Mesenchymal stem cell (in vitro differentiated cells and primary cell): Measurements from ENCODE around the gene PKD1L1.

ENCODE experiments used
- DNase-seq: peaks from one replicate; pipeline ENCODE4 v3.0.0-alpha.2; 2013
- H2AFZ ChIP-seq: one replicate; pipeline ENCODE4 v1.6.1; 2013; ENCODE audit warnings: low read depth, mild to moderate bottlenecking, control low read depth, inconsistent platforms, low read length, moderate library complexity
- H2AK5ac ChIP-seq: 2 replicates; pipeline ENCODE4 v1.6.1; 2013; ENCODE audit warnings: low read length, moderate library complexity, mild to moderate bottlenecking, inconsistent platforms; ENCODE audit not compliant: severe bottlenecking
- H2BK120ac ChIP-seq: one replicate; pipeline ENCODE4 v1.6.1; 2013; ENCODE audit warnings: low read depth, mild to moderate bottlenecking, inconsistent platforms, low read length, moderate library complexity
- H2BK12ac ChIP-seq, 2 experiments: one replicate each; pipeline ENCODE4 v1.6.1; 2013; ENCODE audit warnings: inconsistent platforms in 2 of 2, low read length in 2 of 2, mild to moderate bottlenecking in 2 of 2, moderate library complexity in 2 of 2, control low read depth in 1 of 2
- H2BK15ac ChIP-seq: one replicate; pipeline ENCODE4 v1.6.1; 2013; ENCODE audit warnings: mild to moderate bottlenecking, low read depth, inconsistent platforms; ENCODE audit not compliant: poor library complexity, severe bottlenecking
- H2BK5ac ChIP-seq: 2 replicates; pipeline ENCODE4 v1.6.1; 2013; ENCODE audit warnings: low read depth, mild to moderate bottlenecking, low read length, control low read depth, inconsistent platforms; ENCODE audit not compliant: poor library complexity, severe bottlenecking
- H3K14ac ChIP-seq, 2 experiments: one replicate each; pipeline ENCODE4 v1.6.1; 2013; ENCODE audit warnings: inconsistent platforms in 2 of 2, low read length in 2 of 2, control low read depth in 1 of 2, mild to moderate bottlenecking in 1 of 2, moderate library complexity in 1 of 2
- H3K18ac ChIP-seq, 2 experiments: one replicate each; pipeline ENCODE4 v1.6.1; 2013; ENCODE audit warnings: inconsistent platforms in 2 of 2, low read length in 2 of 2, control low read depth in 1 of 2, low read depth in 1 of 2, mild to moderate bottlenecking in 1 of 2
- H3K23ac ChIP-seq, 2 experiments: one replicate each; pipeline ENCODE4 v1.6.1; 2013; ENCODE audit warnings: inconsistent platforms in 2 of 2, low read length in 2 of 2, mild to moderate bottlenecking in 2 of 2, moderate library complexity in 2 of 2, control low read depth in 1 of 2
- H3K27ac ChIP-seq: 2 replicates; pipeline ENCODE4 v1.5.1; 2013; ENCODE audit warnings: mild to moderate bottlenecking, moderate library complexity, low read length, control low read depth, inconsistent platforms; ENCODE audit not compliant: poor library complexity, severe bottlenecking
- H3K27me3 ChIP-seq, 2 experiments: 2 replicates each; pipeline versions ENCODE4 v1.6.1 to v1.7.0; 2013; ENCODE audit warnings: low read length in 2 of 2, mild to moderate bottlenecking in 2 of 2, moderate library complexity in 2 of 2, control low read depth in 1 of 2, inconsistent platforms in 1 of 2; ENCODE audit not compliant: control insufficient read depth in 1 of 2, insufficient read depth in 1 of 2
- H3K36me3 ChIP-seq, 2 experiments: 2 replicates each; pipeline versions ENCODE4 v1.6.1 to v1.7.0; 2013; ENCODE audit warnings: low read length in 2 of 2, control low read depth in 1 of 2, inconsistent platforms in 1 of 2, low read depth in 1 of 2, mild to moderate bottlenecking in 1 of 2; ENCODE audit not compliant: insufficient read depth in 2 of 2, control insufficient read depth in 1 of 2
- H3K4ac ChIP-seq, 2 experiments: one replicate each; pipeline ENCODE4 v1.6.1; 2013; ENCODE audit warnings: inconsistent platforms in 2 of 2, low read length in 2 of 2, mild to moderate bottlenecking in 2 of 2, moderate library complexity in 2 of 2, control low read depth in 1 of 2, low read depth in 1 of 2
- H3K4me1 ChIP-seq: 2 replicates; pipeline ENCODE4 v1.6.1; 2013; ENCODE audit warnings: low read depth, low read length, control low read depth; ENCODE audit not compliant: control insufficient read depth, insufficient read depth
- H3K4me2 ChIP-seq: 2 replicates; pipeline ENCODE4 v1.6.1; 2013; ENCODE audit warnings: low read length, mild to moderate bottlenecking, inconsistent platforms; ENCODE audit not compliant: poor library complexity, severe bottlenecking
- H3K4me3 ChIP-seq, 2 experiments: 2 replicates each; pipeline versions ENCODE4 v1.5.1 to v1.7.0; 2013; ENCODE audit warnings: low read length in 2 of 2, mild to moderate bottlenecking in 2 of 2, control low read depth in 1 of 2, low read depth in 1 of 2; ENCODE audit not compliant: insufficient read depth in 1 of 2
- H3K79me1 ChIP-seq: replicated peaks from 2 replicates; pipeline ENCODE4 v1.6.1; 2013; ENCODE audit warnings: mild to moderate bottlenecking, control low read depth, low read length, inconsistent platforms; ENCODE audit not compliant: poor library complexity, severe bottlenecking
- H3K9ac ChIP-seq: 2 replicates; pipeline ENCODE4 v1.7.0; 2013; ENCODE audit warnings: mild to moderate bottlenecking, low read length, moderate library complexity
- H3K9me3 ChIP-seq: 2 replicates; pipeline ENCODE4 v1.7.0; 2013; ENCODE audit warnings: mild to moderate bottlenecking, low read length; ENCODE audit not compliant: control insufficient read depth
- H4K8ac ChIP-seq: one replicate; pipeline ENCODE4 v1.6.1; 2013; ENCODE audit warnings: inconsistent platforms, mild to moderate bottlenecking, low read length, moderate library complexity
- H4K91ac ChIP-seq: one replicate; pipeline ENCODE4 v1.6.1; 2013; ENCODE audit warnings: mild to moderate bottlenecking, low read length, inconsistent platforms
- WGBS: methylation state at CpG from one replicate; pipeline ENCODE4 v1.1.7; 2013; ENCODE audit warnings: mixed read lengths; 5-methylcytosine and 5-hydroxymethylcytosine counted together

The PKD1L1 gene

GRCh38 chr7:47782792-47783191 is 165.5 kb downstream of the PKD1L1 start:
- no peak overlapping the region for H3K4me3 ChIP-seq
- no peaks in the 10 kb centered on the region for H3K9me3 ChIP-seq
- peak overlapping the region; percentile 94 to 97 for H2BK12ac ChIP-seq
- peak overlapping the region; percentile 71 for H2BK120ac ChIP-seq
- peak overlapping the region; percentile 14 for H2BK5ac ChIP-seq
- H4K8ac ChIP-seq, result peak overlapping the region; percentile 35
- H2AFZ ChIP-seq, result no peak overlapping the region
- DNase-seq, result no peak
- WGBS, result 75% methylated on average over 3 of the region's 4 CpGs
- H4K91ac ChIP-seq, result peak overlapping the region; percentile 88
- no peaks in the 10 kb centered on the region for H3K27me3 ChIP-seq
- no peak overlapping the region for H3K9ac ChIP-seq
- peak overlapping the region; percentile 35 to 89 for H3K4ac ChIP-seq
- H3K27ac ChIP-seq, result peak overlapping the region; percentile 56
- H3K4me1 ChIP-seq, result peaks cover 13% of the 10 kb centered on the region
- H3K18ac ChIP-seq, result peak overlapping the region; percentile 94 to 98
- no peak overlapping the region for H3K23ac ChIP-seq
- H3K4me2 ChIP-seq, result no peak overlapping the region
- no peaks in the 10 kb centered on the region for H3K36me3 ChIP-seq
- H2AK5ac ChIP-seq, result peak overlapping the region; percentile 100
- no peak overlapping the region for H2BK15ac ChIP-seq
- H3K79me1 ChIP-seq, result no peaks in the 10 kb centered on the region
- H3K14ac ChIP-seq, result peak overlapping the region in 1 of 2 experiments; percentile 71

DNA sequence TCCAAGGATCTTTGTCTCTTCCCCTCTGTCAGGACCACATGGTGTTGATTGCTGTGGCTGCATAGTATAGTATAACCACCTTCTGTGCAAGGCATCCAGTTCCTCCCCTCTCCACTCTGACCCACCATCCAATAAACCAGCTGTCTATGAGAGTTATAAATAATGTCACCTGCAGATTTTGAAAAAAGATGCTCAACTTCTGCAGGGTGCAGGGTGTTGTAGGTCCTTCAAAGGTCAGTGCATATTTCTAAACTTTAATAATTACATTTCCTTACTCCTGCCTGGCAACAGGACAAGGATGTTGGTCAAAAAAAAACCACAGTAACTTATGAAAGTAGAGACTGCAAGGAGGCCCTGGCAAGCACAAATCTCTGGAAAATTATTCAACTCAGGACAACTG is 166.2 kb downstream of the PKD1L1 start:
- Histone ChIP-seq H3K27ac (peak overlapping the region; percentile 56), H3K14ac (no peak overlapping the region), H3K27me3 (peaks cover 0 to 3% of the 10 kb centered on the region in 2 experiments), H4K91ac (no peak overlapping the region), H3K18ac (peak overlapping the region in 1 of 2 experiments; percentile 82), H2BK5ac (no peak overlapping the region), H3K4me2 (no peak overlapping the region), H2BK15ac (no peak overlapping the region), H4K8ac (no peak overlapping the region), H2AK5ac (no peak overlapping the region), H3K9ac (no peak overlapping the region), H3K4me1 (peaks cover 10% of the 10 kb centered on the region), H3K9me3 (no peaks in the 10 kb centered on the region), H2BK12ac (peak overlapping the region in 1 of 2 experiments; percentile 21), H3K23ac (no peak overlapping the region), H2AFZ (no peak overlapping the region), H3K79me1 (no peaks in the 10 kb centered on the region), H3K36me3 (no peaks in the 10 kb centered on the region), H2BK120ac (peak overlapping the region; percentile 84), H3K4me3 (no peak overlapping the region), H3K4ac (peak overlapping the region in 1 of 2 experiments; percentile 17)
- no peak for DNase-seq

DNA sequence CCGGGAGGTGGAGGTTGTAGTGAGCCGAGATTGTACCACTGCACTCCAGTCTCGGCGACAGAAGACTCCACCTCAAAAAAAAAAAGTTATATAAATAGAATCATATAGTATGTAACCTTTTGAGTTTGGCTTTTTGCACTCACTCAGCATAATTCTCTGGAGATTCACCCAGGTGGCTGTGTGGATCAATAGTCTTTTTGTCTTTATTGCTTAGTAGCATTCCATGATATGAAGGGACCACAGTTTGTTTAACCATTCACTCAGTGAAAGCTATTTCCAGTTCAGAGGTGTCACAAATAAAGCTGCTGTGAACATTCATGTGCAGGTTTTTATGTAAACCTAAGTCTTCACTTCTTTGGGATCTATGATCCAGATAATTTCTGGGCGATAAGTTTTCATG is 167.7 kb downstream of the PKD1L1 start:
- H3K14ac ChIP-seq, result no peak overlapping the region
- no peak overlapping the region for H2BK12ac ChIP-seq
- H2AFZ ChIP-seq, result no peak overlapping the region
- no peak overlapping the region for H3K4me2 ChIP-seq
- H3K27me3 ChIP-seq, result peaks cover 0 to 6% of the 10 kb centered on the region in 2 experiments
- no peak overlapping the region for H3K9ac ChIP-seq
- no peak overlapping the region for H2BK15ac ChIP-seq
- H4K8ac ChIP-seq, result no peak overlapping the region
- no peak overlapping the region for H2AK5ac ChIP-seq
- H3K79me1 ChIP-seq, result no peaks in the 10 kb centered on the region
- H3K23ac ChIP-seq, result no peak overlapping the region
- H3K27ac ChIP-seq, result no peak overlapping the region
- no peak overlapping the region for H3K4me3 ChIP-seq
- no peak overlapping the region for H4K91ac ChIP-seq
- no peak overlapping the region for H2BK5ac ChIP-seq
- no peak overlapping the region for H3K18ac ChIP-seq
- H3K9me3 ChIP-seq, result no peaks in the 10 kb centered on the region
- peaks cover 8% of the 10 kb centered on the region for H3K4me1 ChIP-seq
- DNase-seq, result no peak
- no peaks in the 10 kb centered on the region for H3K36me3 ChIP-seq
- peak overlapping the region; percentile 43 for H2BK120ac ChIP-seq
- H3K4ac ChIP-seq, result no peak overlapping the region
- WGBS, result 100% methylated on average over 1 of the region's 5 CpGs

GRCh38 chr7:47779341-47779771 is 168.9 kb downstream of the PKD1L1 start:
- no peaks in the 10 kb centered on the region for H3K9me3 ChIP-seq

More at GRCh38 chr7:47779341-47779771, 168.9 kb downstream of the PKD1L1 start:
- Histone ChIP-seq H3K23ac (no peak overlapping the region), H3K4ac (no peak overlapping the region), H3K79me1 (no peaks in the 10 kb centered on the region), H4K91ac (no peak overlapping the region), H3K18ac (peak overlapping the region in 1 of 2 experiments; percentile 43), H2AFZ (no peak overlapping the region), H3K4me3 (no peak overlapping the region), H3K36me3 (no peaks in the 10 kb centered on the region), H2BK120ac (peak overlapping the region; percentile 5), H3K9ac (no peak overlapping the region), H4K8ac (no peak overlapping the region), H3K4me2 (no peak overlapping the region), H3K14ac (no peak overlapping the region), H2BK5ac (no peak overlapping the region), H3K27ac (no peak overlapping the region), H2AK5ac (peak overlapping the region; percentile 73), H2BK15ac (peak overlapping the region; percentile 67), H3K27me3 (peaks cover 0 to 6% of the 10 kb centered on the region in 2 experiments), H2BK12ac (peak overlapping the region; percentile 71 to 79), H3K4me1 (peaks cover 7% of the 10 kb centered on the region)
- DNase-seq, result no peak
- WGBS, result 88% methylated on average over 7 of the region's 7 CpGs
